H1 (cell line): ENCODE results near the gene SUV39H2. TPM values are rescaled to one million over a fixed set of nuclear protein-coding genes. Genes with fewer than 3 reads are reported as not detected.
A peak's percentile ranks its signal among the peaks of the same experiment; 100 is the strongest.

ENCODE experiments used
- CTCF ChIA-PET: fragments of 300-600 bp; sonication (Branson Sonifier 250); formaldehyde crosslinking; loops from one replicate; lab custom pipeline; 2021; ENCODE audit not compliant: partially characterized antibody; lab: Charles Lee
- POLR2A ChIA-PET: fragments of 300-600 bp; sonication (Branson Sonifier 250); formaldehyde crosslinking; loops from one replicate; lab custom pipeline; 2021; ENCODE audit warnings: inconsistent platforms; ENCODE audit not compliant: partially characterized antibody; lab: Charles Lee
- DNase-seq, 2 experiments: peaks; one replicate each; pipeline versions ENCODE4 v3.0.0 to v3.0.0-alpha.2; 2010 to 2022; ENCODE audit warnings: low spot score in 2 of 2, low read depth in 1 of 2, mixed read lengths in 1 of 2
- FAIRE-seq: peaks from 2 replicates; lab custom pipeline; 2011; peaks lifted over from hg19 to GRCh38; lab: Jason Lieb, UNC
- H2AFZ ChIP-seq: 2 replicates; pipeline ENCODE4 v1.8.1; 2012; ENCODE audit warnings: low read length, inconsistent platforms
- H2AK5ac ChIP-seq: 2 replicates; pipeline ENCODE4 v1.6.1; 2013; ENCODE audit warnings: low read depth, low read length
- H2BK120ac ChIP-seq: replicated peaks from 2 replicates; pipeline ENCODE3; 2013; ENCODE audit warnings: low read depth, low read length, inconsistent platforms
- H2BK12ac ChIP-seq: 2 replicates; pipeline ENCODE4 v1.6.1; 2013; ENCODE audit warnings: low read depth, low read length
- H2BK15ac ChIP-seq: 2 replicates; pipeline ENCODE4 v1.6.1; 2013; ENCODE audit warnings: low read length
- H2BK20ac ChIP-seq: 2 replicates; pipeline ENCODE4 v1.6.1; 2013; ENCODE audit warnings: low read length
- H2BK5ac ChIP-seq: 2 replicates; pipeline ENCODE4 v1.6.1; 2013; ENCODE audit warnings: low read depth, low read length
- H3K14ac ChIP-seq: 2 replicates; pipeline ENCODE4 v1.6.1; 2013; ENCODE audit warnings: inconsistent platforms; ENCODE audit not compliant: insufficient read length
- H3K18ac ChIP-seq: 2 replicates; pipeline ENCODE4 v1.6.1; 2013; ENCODE audit warnings: low read length; ENCODE audit errors: extremely low read depth
- H3K23ac ChIP-seq: 2 replicates; pipeline ENCODE4 v1.6.1; 2013; ENCODE audit warnings: inconsistent platforms; ENCODE audit not compliant: insufficient read length
- H3K23me2 ChIP-seq: 2 replicates; pipeline ENCODE4 v1.6.1; 2013; ENCODE audit warnings: low read depth, low read length
- H3K27ac ChIP-seq: 2 replicates; pipeline ENCODE4 v1.6.1; 2011; ENCODE audit warnings: low read depth, low read length, inconsistent platforms
- H3K27me3 ChIP-seq, 4 experiments: replicated peaks in 1 of 4; 1 replicate in 1 of 4; 2 replicates in 3 of 4; pipeline versions ENCODE4 v1.6.1 to v1.8.1; 2011 to 2013; ENCODE audit warnings: low read length in 3 of 4, mild to moderate bottlenecking in 3 of 4, inconsistent platforms in 2 of 4, mixed read lengths in 2 of 4, moderate library complexity in 1 of 4; ENCODE audit not compliant: control insufficient read depth in 3 of 4, insufficient read depth in 3 of 4; ENCODE audit errors: extremely low read depth in 1 of 4
- H3K36me3 ChIP-seq, 4 experiments: 2 replicates each; pipeline versions ENCODE4 v1.6.1 to v1.8.1; 2011 to 2013; ENCODE audit warnings: mild to moderate bottlenecking in 4 of 4, low read length in 3 of 4, moderate library complexity in 2 of 4, control low read depth in 1 of 4, inconsistent platforms in 1 of 4; ENCODE audit not compliant: insufficient read depth in 4 of 4, control insufficient read depth in 2 of 4
- H3K4ac ChIP-seq: replicated peaks from 2 replicates; pipeline ENCODE3; 2013; ENCODE audit warnings: low read length, low read depth, mixed read lengths, inconsistent platforms; ENCODE audit not compliant: insufficient read length
- H3K4me1 ChIP-seq, 4 experiments: replicated peaks in 1 of 4; 1 replicate in 1 of 4; 2 replicates in 3 of 4; pipeline versions ENCODE4 v1.6.1 to v1.8.1; 2011 to 2013; ENCODE audit warnings: low read length in 3 of 4, inconsistent platforms in 2 of 4, mixed read lengths in 1 of 4; ENCODE audit not compliant: insufficient read depth in 4 of 4, control insufficient read depth in 3 of 4
- H3K4me2 ChIP-seq, 2 experiments: 2 replicates each; pipeline versions ENCODE4 v1.6.1 to v1.8.1; 2011 to 2013; ENCODE audit warnings: low read depth in 2 of 2, low read length in 2 of 2, control low read depth in 1 of 2, inconsistent platforms in 1 of 2, mild to moderate bottlenecking in 1 of 2; ENCODE audit not compliant: insufficient read depth in 1 of 2
- H3K4me3 ChIP-seq, 4 experiments: fragments of 200-600, 300-600 bp in 1 of 4; sonication (generic), shearing (Covaris generic), sonication (Bioruptor Twin) in 1 of 4; 2 replicates each; pipeline versions ENCODE4 v1.5.1 to v1.8.1; 2011 to 2016; ENCODE audit warnings: low read length in 4 of 4, low read depth in 3 of 4, control low read depth in 2 of 4, inconsistent platforms in 2 of 4, mild to moderate bottlenecking in 2 of 4, mixed read lengths in 1 of 4, moderate library complexity in 1 of 4; ENCODE audit not compliant: insufficient read depth in 2 of 4; ENCODE audit errors: extremely low read depth in 1 of 4
- H3K56ac ChIP-seq: replicated peaks from 2 replicates; pipeline ENCODE3; 2013; ENCODE audit warnings: low read depth, mild to moderate bottlenecking, mixed read lengths, low read length, inconsistent platforms; ENCODE audit not compliant: insufficient read length
- H3K79me1 ChIP-seq: 2 replicates; pipeline ENCODE4 v1.6.1; 2013; ENCODE audit warnings: low read depth, low read length, control low read depth
- H3K79me2 ChIP-seq, 2 experiments: 2 replicates each; pipeline versions ENCODE4 v1.6.1 to v1.8.1; 2012 to 2013; ENCODE audit warnings: low read length in 2 of 2, mild to moderate bottlenecking in 2 of 2, inconsistent platforms in 1 of 2; ENCODE audit not compliant: insufficient read depth in 2 of 2, control insufficient read depth in 1 of 2
- H3K9ac ChIP-seq, 4 experiments: replicated peaks in 1 of 4; 1 replicate in 1 of 4; 2 replicates in 3 of 4; pipeline versions ENCODE4 v1.6.1 to v1.8.1; 2011 to 2013; ENCODE audit warnings: low read depth in 3 of 4, low read length in 3 of 4, control low read depth in 2 of 4, mild to moderate bottlenecking in 2 of 4, moderate library complexity in 2 of 4, inconsistent platforms in 1 of 4; ENCODE audit errors: extremely low read depth in 1 of 4
- H3K9me3 ChIP-seq, 2 experiments: 2 replicates each; pipeline versions ENCODE4 v1.6.1 to v1.8.1; 2012 to 2013; ENCODE audit warnings: mild to moderate bottlenecking in 2 of 2, moderate library complexity in 2 of 2, control low read depth in 1 of 2, inconsistent platforms in 1 of 2, low read depth in 1 of 2, low read length in 1 of 2, mixed read lengths in 1 of 2; ENCODE audit not compliant: insufficient read depth in 2 of 2
- H4K20me1 ChIP-seq, 2 experiments: replicated peaks in 1 of 2; 2 replicates each; pipeline versions ENCODE3 to v1.8.1; 2011 to 2013; ENCODE audit warnings: inconsistent platforms in 2 of 2, low read length in 2 of 2, mild to moderate bottlenecking in 1 of 2; ENCODE audit not compliant: insufficient read depth in 2 of 2, control insufficient read depth in 1 of 2
- H4K5ac ChIP-seq: 2 replicates; pipeline ENCODE4 v1.6.1; 2013; ENCODE audit warnings: low read length, low read depth, mixed read lengths, inconsistent platforms; ENCODE audit not compliant: insufficient read length
- H4K8ac ChIP-seq: 2 replicates; pipeline ENCODE4 v1.8.0; 2013; ENCODE audit warnings: mild to moderate bottlenecking, moderate library complexity, low read length, inconsistent platforms; ENCODE audit not compliant: insufficient read depth; ENCODE audit errors: extremely low read depth
- H4K91ac ChIP-seq: replicated peaks from 2 replicates; pipeline ENCODE3; 2013; ENCODE audit warnings: low read length, mixed read lengths, inconsistent platforms; ENCODE audit not compliant: insufficient read length
- ASH2L ChIP-seq: fragments of 200-600, 300-600 bp; sonication (generic); IDR thresholded peaks from one replicate; pipeline ENCODE4 v1.7.1; 2017; ENCODE audit warnings: low read length
- BCL11A ChIP-seq, 2 experiments: IDR thresholded peaks; one replicate each; pipeline ENCODE4 v1.6.1; 2011; ENCODE audit warnings: low read depth in 2 of 2, low read length in 2 of 2, mild to moderate bottlenecking in 2 of 2
- HDAC2 ChIP-seq, 2 experiments: fragments of 300-600 bp in 1 of 2; sonication (generic) in 1 of 2; IDR thresholded peaks; 2 replicates each; pipeline ENCODE4 v1.6.1; 2011 to 2012; ENCODE audit warnings: low read depth in 2 of 2, low read length in 2 of 2, mild to moderate bottlenecking in 2 of 2, moderate library complexity in 2 of 2, borderline replicate concordance in 1 of 2, inconsistent platforms in 1 of 2
- KDM4A ChIP-seq: IDR thresholded peaks from one replicate; pipeline ENCODE4 v1.7.1; 2012; ENCODE audit warnings: low read depth, mild to moderate bottlenecking, moderate library complexity, low read length, inconsistent platforms; ENCODE audit not compliant: severe bottlenecking
- POLR2A ChIP-seq, 2 experiments: IDR thresholded peaks; 1 replicate in 1 of 2; 2 replicates in 1 of 2; pipeline ENCODE4 v1.6.1; 2011; ENCODE audit warnings: low read depth in 2 of 2, low read length in 2 of 2, mild to moderate bottlenecking in 2 of 2; ENCODE audit errors: control extremely low read depth in 1 of 2
- RNF2 ChIP-seq: fragments of 200-900, 300-1000 bp; sonication (generic); IDR thresholded peaks from 2 replicates; pipeline ENCODE4 v1.7.1; 2016; ENCODE audit warnings: borderline replicate concordance, low read depth, mild to moderate bottlenecking, antibody characterized with exemption, low read length; ENCODE audit not compliant: poor library complexity, severe bottlenecking; ENCODE audit errors: missing control alignments
- SUZ12 ChIP-seq: fragments of 200-600 bp; sonication (generic); IDR thresholded peaks from 2 replicates; pipeline ENCODE4 v1.6.1; 2012; ENCODE audit warnings: mild to moderate bottlenecking, inconsistent platforms, low read length, moderate library complexity, mixed read lengths
- WGBS, 2 experiments: shearing (Covaris generic) in 1 of 2; methylation state at CpG; one replicate each; pipeline versions ENCODE4 v1.1.6 to v1.1.7; 2013 to 2015; ENCODE audit warnings: low lambda C conversion rate in 2 of 2, mixed read lengths in 2 of 2, inconsistent platforms in 1 of 2, low coverage in 1 of 2, missing lambda C conversion rate in 1 of 2; ENCODE audit not compliant: insufficient replicate concordance in 2 of 2, insufficient coverage in 1 of 2, insufficient read length in 1 of 2; ENCODE audit errors: extremely low coverage in 1 of 2, missing lambda C conversion rate in 1 of 2; 5-methylcytosine and 5-hydroxymethylcytosine counted together
- polyA plus RNA-seq, 7 experiments: library from polyadenylated mRNA; depleted of rRNA in 3 of 7; stranded (reverse) in 5 of 7; unstranded in 2 of 7; fragments of >200 nt in 5 of 7; fragments of 200-250 nt in 2 of 7; gene quantifications; 1 replicate in 5 of 7; 2 replicates in 1 of 7; 4 replicates in 1 of 7; pipeline versions ENCODE4 v1.2.1 to v1.2.3, GENCODE V29; 2011 to 2013; ENCODE audit warnings: missing spikeins in 2 of 7, mixed read lengths in 2 of 7
- total RNA-seq: library from RNA; stranded (reverse); fragmentation: NEBNext Ultra II Directional; extraction: Animal tissue kit (Norgen Biotek cat#: 25700); gene quantifications from 2 replicates; pipeline ENCODE4 v1.2.1, GENCODE V29; 2021

The SUV39H2 gene
- total and polyA plus RNA-seq, 2 of the 8 experiments (the other 6 are each of a cell fraction or from before 2014, with no cell fraction given), result 19.4 to 62.3 TPM

- H3K79me2 ChIP-seq, result peaks cover 0 to 4% of the 10 kb centered on the region in 2 experiments; a peak in 1 of 4 replicates
- no peak overlapping the region for H2BK20ac ChIP-seq
- H4K20me1 ChIP-seq, result peaks cover 2 to 9% of the 10 kb centered on the region in 2 experiments
- H2AFZ ChIP-seq, result no peak overlapping the region; the same call in 1 of the 2 replicates
- H2BK120ac ChIP-seq, result no peak overlapping the region
- no peak overlapping the region for H2AK5ac ChIP-seq
- no peak overlapping the region for H3K56ac ChIP-seq
- H4K8ac ChIP-seq, result peak overlapping the region; percentile 4; the same call in 1 of the 2 replicates
- peaks cover 0 to 8% (median 3%) of the 10 kb centered on the region in 4 experiments; a peak in 4 of 7 replicates for H3K27me3 ChIP-seq
- peak overlapping the region; percentile 90 for H3K4me2 ChIP-seq
- peaks cover 10% of the 10 kb centered on the region; the same call in 1 of the 2 replicates for H3K23me2 ChIP-seq
- no peak for FAIRE-seq
- no peak overlapping the region for H3K14ac ChIP-seq
- ChIA-PET CTCF (interaction anchor here (0.9 to 2.4 kb wide), 15 partner anchors 10 to 445 kb away, joined by 3 to 13 read pairs (median 4); partner anchors contain the start of genes CDNF, HSPA14, MSANTD7 and SUV39H2), POLR2A (interaction anchor here (1.0 to 2.1 kb wide), 10 partner anchors 8 to 152 kb away, joined by 3 to 8 read pairs (median 4); partner anchors contain the start of genes CDNF, HSPA14, MSANTD7 and RPP38)
- peak overlapping the region; percentile 0 for H3K18ac ChIP-seq
- H3K4ac ChIP-seq, result no peak overlapping the region
- H3K4me1 ChIP-seq, result peaks cover 0 to 12% (median 7%) of the 10 kb centered on the region in 4 experiments; a peak in 6 of 7 replicates
- TF ChIP-seq RNF2, result peak; percentile 48
- no peak for TF ChIP-seq BCL11A (IDR thresholded peaks at IDR 0.05; ENCODE audit: low read depth in 2 of 2, low read length in 2 of 2)
- no peak for TF ChIP-seq POLR2A (IDR thresholded peaks at IDR 0.05; ENCODE audit: control extremely low read depth in 1 of 2, low read depth in 2 of 2, low read length in 2 of 2)
- no peak for TF ChIP-seq SUZ12
- TF ChIP-seq ASH2L, result peak; percentile 12
- peak; percentile 90 for TF ChIP-seq KDM4A
- peak in 1 of 2 experiments; percentile 18; a peak in 1 of 4 replicates for TF ChIP-seq HDAC2 (IDR thresholded peaks at IDR 0.05; ENCODE audit: borderline replicate concordance in 1 of 2, low read depth in 2 of 2, low read length in 2 of 2)
- no peak overlapping the region for H2BK12ac ChIP-seq
- no peak overlapping the region for H2BK15ac ChIP-seq
- H4K91ac ChIP-seq, result no peak overlapping the region
- WGBS, 2 experiments, result 4% methylated on average over 17 of the region's 32 CpGs; no CpG with 5 or more reads in 1 of the 2 experiments
- H4K5ac ChIP-seq, result no peak overlapping the region
- H2BK5ac ChIP-seq, result no peak overlapping the region
- H3K4me3 ChIP-seq, result peak overlapping the region; percentile 51 to 69 (median 57)
- no peak overlapping the region for H3K23ac ChIP-seq
- no peaks in the 10 kb centered on the region for H3K79me1 ChIP-seq
- H3K36me3 ChIP-seq, result no peaks in the 10 kb centered on the region; a peak in 1 of 8 replicates
- H3K9ac ChIP-seq, result 0 out of 7 replicates have a peak overlapping the region, but pooled peaks of 1 of the 4 experiments have one; percentile 9
- no peak for DNase-seq
- no peak overlapping the region for H3K27ac ChIP-seq
- H3K9me3 ChIP-seq, result no peaks in the 10 kb centered on the region; a peak in 1 of 4 replicates
Observed at GRCh38 chr10:14953424-14954000, 74.8 kb downstream of the SUV39H2 start.
